HEK293 (cell line): ENCODE results near the gene MEI1.

Source experiments
- CTCF ChIA-PET: fragments of 350-600 bp; formaldehyde crosslinking; extraction: SDS; loops from one replicate; lab custom pipeline; 2021; ENCODE audit warnings: antibody characterized with exemption; lab: Yijun Ruan, JAX
- POLR2A ChIA-PET: fragments of 300-600 bp; formaldehyde crosslinking; extraction: SDS; loops from one replicate; lab custom pipeline; 2020; ENCODE audit warnings: antibody characterized with exemption, inconsistent platforms; lab: Yijun Ruan, JAX
- H3K27ac ChIP-seq: fragments of 200-500 bp; sonication (Bioruptor generic); 2 replicates; pipeline ENCODE4 v1.5.1; 2014; ENCODE audit warnings: low read depth, low read length, control low read depth, inconsistent platforms; ENCODE audit errors: extremely low read depth
- H3K36me3 ChIP-seq, 2 experiments: fragments of 200-500 bp in 1 of 2; sonication (Bioruptor generic) in 1 of 2; 1 replicate in 1 of 2; 2 replicates in 1 of 2; pipeline ENCODE4 v1.5.1; 2014 to 2017; ENCODE audit warnings: inconsistent platforms in 2 of 2, low read length in 2 of 2; ENCODE audit not compliant: control insufficient read depth in 2 of 2, insufficient read depth in 1 of 2
- H3K4me1 ChIP-seq: fragments of 200-500 bp; sonication (Bioruptor generic); 2 replicates; pipeline ENCODE4 v1.5.1; 2014; ENCODE audit warnings: mild to moderate bottlenecking, low read length, inconsistent platforms; ENCODE audit not compliant: control insufficient read depth, insufficient read depth
- H3K4me3 ChIP-seq: 2 replicates; pipeline ENCODE4 v1.5.1; 2011; ENCODE audit warnings: low read depth, mild to moderate bottlenecking, control low read depth, low read length, moderate library complexity
- H3K9me3 ChIP-seq: fragments of 200-500 bp; sonication (Bioruptor generic); 2 replicates; pipeline ENCODE4 v1.5.1; 2014; ENCODE audit warnings: low read depth, low read length, inconsistent platforms; ENCODE audit not compliant: control insufficient read depth, insufficient read depth
- BCL11B ChIP-seq: fragments of 450-650 bp; formaldehyde crosslinking; IDR thresholded peaks from 2 replicates; pipeline ENCODE4 v1.5.1; 2016; ENCODE audit warnings: low read depth, missing biosample characterization, missing genetic modification characterization
- HIC1 ChIP-seq: fragments of 450-650 bp; formaldehyde crosslinking; IDR thresholded peaks from 2 replicates; pipeline ENCODE4 v1.5.1; 2016; ENCODE audit warnings: missing biosample characterization, missing genetic modification characterization
- INSM2 ChIP-seq: fragments of 450-650 bp; formaldehyde crosslinking; IDR thresholded peaks from 2 replicates; pipeline ENCODE4 v1.5.1; 2016; ENCODE audit warnings: missing biosample characterization, missing genetic modification characterization
- SP2 ChIP-seq: fragments of 450-650 bp; formaldehyde crosslinking; IDR thresholded peaks from 2 replicates; pipeline ENCODE4 v1.5.1; 2016; ENCODE audit warnings: missing biosample characterization, missing genetic modification characterization
- YY2 ChIP-seq: fragments of 450-650 bp; formaldehyde crosslinking; IDR thresholded peaks from 2 replicates; pipeline ENCODE4 v1.5.1; 2016; ENCODE audit warnings: missing biosample characterization, missing genetic modification characterization
- ZNF138 ChIP-seq: fragments of 450-650 bp; formaldehyde crosslinking; IDR thresholded peaks from 2 replicates; pipeline ENCODE4 v1.5.1; 2016; ENCODE audit warnings: missing biosample characterization, missing genetic modification characterization, borderline replicate concordance
- ZNF140 ChIP-seq: fragments of 450-650 bp; formaldehyde crosslinking; IDR thresholded peaks from 2 replicates; pipeline ENCODE4 v1.5.1; 2016; ENCODE audit warnings: missing biosample characterization, missing genetic modification characterization
- ZNF157 ChIP-seq: fragments of 450-650 bp; formaldehyde crosslinking; IDR thresholded peaks from 2 replicates; pipeline ENCODE4 v1.5.1; 2016; ENCODE audit warnings: missing biosample characterization, missing genetic modification characterization
- ZNF18 ChIP-seq: fragments of 450-650 bp; formaldehyde crosslinking; IDR thresholded peaks from 2 replicates; pipeline ENCODE4 v1.5.1; 2016; ENCODE audit warnings: missing biosample characterization, missing genetic modification characterization
- ZNF239 ChIP-seq: fragments of 450-650 bp; formaldehyde crosslinking; IDR thresholded peaks from 2 replicates; pipeline ENCODE4 v1.5.1; 2016; ENCODE audit warnings: missing biosample characterization, missing genetic modification characterization
- ZNF335 ChIP-seq: fragments of 450-650 bp; formaldehyde crosslinking; conservative IDR thresholded peaks from 2 replicates; pipeline ENCODE4 v1.5.1; 2016; ENCODE audit warnings: missing biosample characterization, missing genetic modification characterization
- ZNF354C ChIP-seq: fragments of 450-650 bp; formaldehyde crosslinking; IDR thresholded peaks from 2 replicates; pipeline ENCODE4 v1.5.1; 2016; ENCODE audit warnings: missing biosample characterization, missing genetic modification characterization, low read depth, borderline replicate concordance
- ZNF37A ChIP-seq: fragments of 450-650 bp; IDR thresholded peaks from 2 replicates; pipeline ENCODE4 v1.5.1; 2018; ENCODE audit warnings: missing biosample characterization, missing genetic modification characterization
- ZNF404 ChIP-seq: fragments of 450-650 bp; formaldehyde crosslinking; IDR thresholded peaks from 2 replicates; pipeline ENCODE4 v1.5.1; 2017; ENCODE audit warnings: missing biosample characterization, missing genetic modification characterization
- ZNF423 ChIP-seq: fragments of 450-650 bp; formaldehyde crosslinking; IDR thresholded peaks from 2 replicates; pipeline ENCODE4 v1.5.1; 2016; ENCODE audit warnings: missing biosample characterization, missing genetic modification characterization
- ZNF530 ChIP-seq: fragments of 450-650 bp; formaldehyde crosslinking; IDR thresholded peaks from 2 replicates; pipeline ENCODE4 v1.5.1; 2016; ENCODE audit warnings: low read depth, missing biosample characterization, missing genetic modification characterization
- ZNF548 ChIP-seq: fragments of 450-650 bp; formaldehyde crosslinking; IDR thresholded peaks from 2 replicates; pipeline ENCODE4 v1.5.1; 2016; ENCODE audit warnings: missing biosample characterization, missing genetic modification characterization
- ZNF692 ChIP-seq: fragments of 450-650 bp; formaldehyde crosslinking; IDR thresholded peaks from 2 replicates; pipeline ENCODE4 v1.5.1; 2016; ENCODE audit warnings: missing biosample characterization, missing genetic modification characterization
- ZNF768 ChIP-seq: fragments of 450-650 bp; formaldehyde crosslinking; IDR thresholded peaks from 2 replicates; pipeline ENCODE4 v1.5.1; 2018; ENCODE audit warnings: missing biosample characterization, mild to moderate bottlenecking, missing genetic modification characterization
- ZSCAN4 ChIP-seq: fragments of 450-650 bp; formaldehyde crosslinking; IDR thresholded peaks from 2 replicates; pipeline ENCODE4 v1.5.1; 2017; ENCODE audit warnings: missing biosample characterization, missing genetic modification characterization

The MEI1 gene

GRCh38 chr22:41690476-41690875 is 8.8 kb upstream of the MEI1 start:
- H3K4me3 ChIP-seq = no peak overlapping the region
- CTCF ChIA-PET = interaction anchor here (0.9 kb wide), 1 partner anchor 24 kb away, joined by 3 read pairs; no protein-coding TSS in a partner anchor
- H3K4me1 ChIP-seq = no peaks in the 10 kb centered on the region
- POLR2A ChIA-PET = interaction anchor here (1.0 kb wide), 1 partner anchor 110 kb away, joined by 3 read pairs; the partner anchor contains the start of gene CCDC134
- H3K27ac ChIP-seq = no peak overlapping the region
- peaks cover 0 to 36% of the 10 kb centered on the region in 2 experiments; a peak in 2 of 3 replicates for H3K36me3 ChIP-seq
- H3K9me3 ChIP-seq = no peaks in the 10 kb centered on the region
- 0 out of 2 replicates have a peak, but pooled peaks have one; percentile 26 for TF ChIP-seq ZNF692
- no peak for TF ChIP-seq ZNF548 (tag by site-specific recombination)

GRCh38 chr22:41695211-41695610 is 4.1 kb upstream of the MEI1 start:
- Histone ChIP-seq H3K36me3 (peaks cover 0 to 37% of the 10 kb centered on the region in 2 experiments; a peak in 1 of 3 replicates), H3K9me3 (no peaks in the 10 kb centered on the region), H3K4me3 (no peak overlapping the region), H3K4me1 (no peaks in the 10 kb centered on the region), H3K27ac (no peak overlapping the region)
- TF ChIP-seq ZSCAN4 (tag by site-specific recombination) (no peak), ZNF140 (tag by site-specific recombination) (no peak), ZNF530 (tag by site-specific recombination) (no peak), YY2 (tag by site-specific recombination) (no peak), ZNF18 (tag by site-specific recombination) (no peak), ZNF354C (tag by site-specific recombination) (no peak), INSM2 (tag by site-specific recombination) (no peak), ZNF404 (tag by site-specific recombination) (no peak), ZNF37A (tag by site-specific recombination) (no peak)
- CTCF ChIA-PET = interaction anchor here (0.7 to 5.4 kb wide), 2 partner anchors 237 to 245 kb away, joined by 3 to 53 read pairs; no protein-coding TSS in a partner anchor
- POLR2A ChIA-PET = interaction anchor here (0.6 kb wide), 1 partner anchor 761 kb away, joined by 3 read pairs; no protein-coding TSS in a partner anchor

GRCh38 chr22:41696703-41697102 is 2.6 kb upstream of the MEI1 start:
- no peak overlapping the region for H3K4me3 ChIP-seq
- no peaks in the 10 kb centered on the region for H3K9me3 ChIP-seq
- TF ChIP-seq ZNF768 (tag by site-specific recombination) = no peak
- TF ChIP-seq ZNF423 (tag by site-specific recombination) = no peak
- TF ChIP-seq ZNF239 = no peak
- TF ChIP-seq ZNF157 = no peak
- TF ChIP-seq BCL11B = no peak
- TF ChIP-seq ZNF138 (tag by site-specific recombination) = no peak
- 0 out of 2 replicates have a peak, but pooled peaks have one; percentile 10 for TF ChIP-seq SP2 (tag by site-specific recombination)
- 0 out of 2 replicates have a peak, but pooled peaks have one; percentile 49 for TF ChIP-seq ZNF335 (tag by site-specific recombination)
- no peak for TF ChIP-seq HIC1 (tag by site-specific recombination)
- ChIA-PET POLR2A (interaction anchor here (0.5 to 2.5 kb wide), 18 partner anchors 8 to 382 kb away, joined by 3 to 20 read pairs (median 4); partner anchors contain the start of genes CCDC134, CENPM, DESI1 and SMDT1), CTCF (interaction anchor here (0.5 to 5.4 kb wide), 83 partner anchors 9 to 925 kb away, joined by 3 to 72 read pairs (median 8); partner anchors contain the start of genes CCDC134, CENPM, SNU13 and SREBF2)
- H3K27ac ChIP-seq = no peak overlapping the region
- no peaks in the 10 kb centered on the region for H3K4me1 ChIP-seq
- H3K36me3 ChIP-seq = peaks cover 0 to 29% of the 10 kb centered on the region in 2 experiments; a peak in 1 of 3 replicates
